A549 (cell line): ENCODE results near the gene CTR9.

ENCODE experiments used
- CBX8 ChIP-seq: fragments of 200-600 bp; sonication (generic); IDR thresholded peaks from 2 replicates; pipeline ENCODE4 v1.6.1; 2016
- CTCF ChIP-seq: fragments of >200 bp; sonication (Bioruptor Twin); formaldehyde crosslinking; IDR thresholded peaks from 3 replicates; pipeline ENCODE4 v1.5.1; 2016
- HOXB5 ChIP-seq: fragments of 250-450 bp; sonication (Bioruptor Pico); IDR thresholded peaks from 2 replicates; pipeline ENCODE4 v1.5.0; 2020; ENCODE audit warnings: mild to moderate bottlenecking, moderate library complexity
- MYC ChIP-seq: IDR thresholded peaks from 2 replicates; pipeline ENCODE4 v1.6.1; 2012; ENCODE audit warnings: mild to moderate bottlenecking, inconsistent platforms, low read length, improper control_type of control experiment, borderline replicate concordance
- POLR2A ChIP-seq: IDR thresholded peaks from 2 replicates; pipeline ENCODE4 v1.6.1; 2012; ENCODE audit warnings: mild to moderate bottlenecking, low read length
- RAD21 ChIP-seq, 2 experiments: fragments of >200 bp in 1 of 2; sonication (Bioruptor Twin) in 1 of 2; formaldehyde crosslinking in 1 of 2; IDR thresholded peaks in 1 of 2; conservative IDR thresholded peaks in 1 of 2; 2 replicates in 1 of 2; 3 replicates in 1 of 2; pipeline ENCODE4 v1.6.1; 2012 to 2018; ENCODE audit warnings: inconsistent platforms in 1 of 2

DNA sequence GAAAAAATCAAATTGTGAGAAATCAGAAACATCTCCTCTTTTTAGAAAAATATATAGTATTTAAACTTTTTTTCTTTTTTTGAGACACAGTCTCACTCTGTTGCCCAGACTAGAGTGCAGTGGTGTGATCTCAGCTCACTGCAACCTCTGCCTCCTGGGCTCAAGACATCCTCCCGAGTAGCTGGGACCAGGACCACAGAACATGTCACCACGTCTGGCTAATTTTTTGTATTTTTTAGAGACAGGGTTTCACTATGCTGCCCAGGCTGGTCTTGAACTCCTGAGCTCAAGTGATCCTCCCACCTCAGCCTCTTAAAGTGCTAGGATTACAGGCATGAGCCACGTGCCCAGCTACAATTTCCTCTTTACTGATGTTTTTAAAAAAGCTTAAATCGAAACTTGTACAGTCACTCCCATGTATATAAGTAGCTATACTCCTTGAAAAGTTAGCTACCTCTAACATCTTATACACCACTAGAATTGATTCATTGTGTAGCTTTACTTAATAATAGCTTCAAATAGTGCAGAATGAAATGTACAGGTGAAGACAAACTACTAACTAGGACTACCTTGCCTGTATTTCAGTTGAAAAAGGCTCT is 47.4 kb downstream of the CTR9 start:
- no peak for TF ChIP-seq MYC
- TF ChIP-seq RAD21 (conservative IDR thresholded peaks at IDR 0.05 in 1 of 2, IDR thresholded peaks at IDR 0.05 in 1 of 2): no peak
- no peak for TF ChIP-seq CBX8
- no peak for TF ChIP-seq POLR2A
- TF ChIP-seq CTCF: no peak
- TF ChIP-seq HOXB5 (CRISPR knock-in tag): no peak
